Neural progenitor cell (in vitro differentiated cells): ENCODE measurements around the gene CFAP20.
"Not testable (repeated sequence)": the region's sequence is repeated elsewhere in the genome, so short reads cannot be mapped to it uniquely, and the experiment has no call there.

ENCODE experiments used
- EZH2 ChIP-seq: fragments of 200-600 bp; sonication (generic); IDR thresholded peaks from 2 replicates; pipeline ENCODE4 v1.6.1; 2017; ENCODE audit warnings: antibody characterized with exemption, mild to moderate bottlenecking, moderate library complexity
- TF ChIP-seq, protein P1 (sequence below): fragments of 200-600 bp; sonication (generic); IDR thresholded peaks from 2 replicates; pipeline ENCODE4 v1.5.1; 2017; ENCODE audit warnings: antibody characterized with exemption, mild to moderate bottlenecking

DNA sequence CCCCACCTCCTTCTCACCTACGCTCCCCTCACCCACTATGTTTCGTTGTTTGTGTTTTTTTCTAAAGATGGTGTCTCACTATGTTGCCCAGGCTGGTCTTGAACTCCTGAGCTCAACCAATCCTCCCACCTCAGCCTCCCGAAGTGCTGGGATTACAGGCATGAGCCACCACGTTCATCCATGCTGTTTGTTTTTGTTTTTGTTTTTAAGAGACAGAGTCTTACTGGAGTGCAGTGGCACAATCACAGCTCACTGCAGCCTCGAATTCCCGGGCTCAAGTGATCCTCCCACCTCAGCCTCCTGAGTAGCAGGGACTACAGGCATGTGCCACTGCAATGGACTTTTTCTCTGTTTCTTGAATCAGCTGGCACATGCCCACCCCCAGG, 33.6 kb downstream of the CFAP20 start:
- TF ChIP-seq, protein P1, sequence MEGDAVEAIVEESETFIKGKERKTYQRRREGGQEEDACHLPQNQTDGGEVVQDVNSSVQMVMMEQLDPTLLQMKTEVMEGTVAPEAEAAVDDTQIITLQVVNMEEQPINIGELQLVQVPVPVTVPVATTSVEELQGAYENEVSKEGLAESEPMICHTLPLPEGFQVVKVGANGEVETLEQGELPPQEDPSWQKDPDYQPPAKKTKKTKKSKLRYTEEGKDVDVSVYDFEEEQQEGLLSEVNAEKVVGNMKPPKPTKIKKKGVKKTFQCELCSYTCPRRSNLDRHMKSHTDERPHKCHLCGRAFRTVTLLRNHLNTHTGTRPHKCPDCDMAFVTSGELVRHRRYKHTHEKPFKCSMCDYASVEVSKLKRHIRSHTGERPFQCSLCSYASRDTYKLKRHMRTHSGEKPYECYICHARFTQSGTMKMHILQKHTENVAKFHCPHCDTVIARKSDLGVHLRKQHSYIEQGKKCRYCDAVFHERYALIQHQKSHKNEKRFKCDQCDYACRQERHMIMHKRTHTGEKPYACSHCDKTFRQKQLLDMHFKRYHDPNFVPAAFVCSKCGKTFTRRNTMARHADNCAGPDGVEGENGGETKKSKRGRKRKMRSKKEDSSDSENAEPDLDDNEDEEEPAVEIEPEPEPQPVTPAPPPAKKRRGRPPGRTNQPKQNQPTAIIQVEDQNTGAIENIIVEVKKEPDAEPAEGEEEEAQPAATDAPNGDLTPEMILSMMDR = not testable (repeated sequence)
- TF ChIP-seq EZH2 = not testable (repeated sequence)
